H9 (cell line): Measurements from ENCODE around the gene GH2. TPM values are rescaled to one million over a fixed set of nuclear protein-coding genes. Genes with fewer than 3 reads are reported as not detected.

ENCODE experiments used
- DNase-seq: peaks from one replicate; pipeline ENCODE4 v3.0.0-alpha.2; 2017
- H2AFZ ChIP-seq: one replicate; pipeline ENCODE4 v1.6.1; 2013; ENCODE audit warnings: mild to moderate bottlenecking, low read length, control low read depth, moderate library complexity
- H2AK5ac ChIP-seq: 2 replicates; pipeline ENCODE4 v1.6.1; 2013; ENCODE audit warnings: low read length, control low read depth, mixed read lengths; ENCODE audit not compliant: insufficient read length
- H2BK120ac ChIP-seq: one replicate; pipeline ENCODE4 v1.6.1; 2013; ENCODE audit warnings: low read depth, mild to moderate bottlenecking, low read length, control low read depth, inconsistent platforms; ENCODE audit not compliant: poor library complexity, severe bottlenecking
- H2BK12ac ChIP-seq: 2 replicates; pipeline ENCODE4 v1.6.1; 2013; ENCODE audit warnings: low read length, control low read depth, mixed read lengths, low read depth; ENCODE audit not compliant: insufficient read length
- H2BK15ac ChIP-seq: 2 replicates; pipeline ENCODE4 v1.6.1; 2013; ENCODE audit warnings: low read depth, low read length, control low read depth
- H2BK20ac ChIP-seq: one replicate; pipeline ENCODE4 v1.6.1; 2013; ENCODE audit warnings: low read depth, mild to moderate bottlenecking, low read length, control low read depth, inconsistent platforms; ENCODE audit not compliant: poor library complexity, severe bottlenecking
- H2BK5ac ChIP-seq: 2 replicates; pipeline ENCODE4 v1.6.1; 2013; ENCODE audit warnings: low read length, control low read depth, mixed read lengths; ENCODE audit not compliant: insufficient read length
- H3K14ac ChIP-seq: 2 replicates; pipeline ENCODE4 v1.6.1; 2013; ENCODE audit warnings: low read length, control low read depth; ENCODE audit not compliant: insufficient read depth
- H3K18ac ChIP-seq: 2 replicates; pipeline ENCODE4 v1.6.1; 2013; ENCODE audit warnings: low read depth, mild to moderate bottlenecking, mixed read lengths, low read length, control low read depth; ENCODE audit not compliant: insufficient read length
- H3K23ac ChIP-seq: 2 replicates; pipeline ENCODE4 v1.6.1; 2013; ENCODE audit warnings: low read length, control low read depth, mixed read lengths, low read depth; ENCODE audit not compliant: insufficient read length
- H3K23me2 ChIP-seq: 2 replicates; pipeline ENCODE4 v1.6.1; 2013; ENCODE audit warnings: low read depth, mild to moderate bottlenecking, mixed read lengths, low read length, control low read depth; ENCODE audit not compliant: insufficient read length, poor library complexity, severe bottlenecking
- H3K27ac ChIP-seq: 2 replicates; pipeline ENCODE4 v1.5.1; 2013; ENCODE audit warnings: low read length, control low read depth, mixed read lengths, low read depth; ENCODE audit not compliant: insufficient read length
- H3K27me3 ChIP-seq: 2 replicates; pipeline ENCODE4 v1.6.1; 2013; ENCODE audit warnings: low read length, control low read depth, inconsistent platforms; ENCODE audit not compliant: insufficient read depth
- H3K4ac ChIP-seq: 2 replicates; pipeline ENCODE4 v1.6.1; 2013; ENCODE audit warnings: low read depth, mild to moderate bottlenecking, control low read depth, inconsistent platforms, low read length, moderate library complexity
- H3K4me1 ChIP-seq: 2 replicates; pipeline ENCODE4 v1.6.1; 2013; ENCODE audit warnings: low read length, control low read depth, inconsistent platforms; ENCODE audit not compliant: insufficient read depth
- H3K4me2 ChIP-seq: 2 replicates; pipeline ENCODE4 v1.6.1; 2013; ENCODE audit warnings: low read length, control low read depth, mixed read lengths; ENCODE audit not compliant: insufficient read length, insufficient read depth
- H3K56ac ChIP-seq: 2 replicates; pipeline ENCODE4 v1.6.1; 2013; ENCODE audit warnings: low read depth, mild to moderate bottlenecking, mixed read lengths, low read length, control low read depth; ENCODE audit not compliant: insufficient read length
- H3K79me1 ChIP-seq: 2 replicates; pipeline ENCODE4 v1.6.1; 2013; ENCODE audit warnings: low read depth, mild to moderate bottlenecking, moderate library complexity, low read length, control low read depth, inconsistent platforms; ENCODE audit not compliant: insufficient read depth, poor library complexity, severe bottlenecking
- H3K79me2 ChIP-seq: 2 replicates; pipeline ENCODE4 v1.6.1; 2013; ENCODE audit warnings: low read length, control low read depth, inconsistent platforms; ENCODE audit not compliant: insufficient read depth
- H3K9ac ChIP-seq: 2 replicates; pipeline ENCODE4 v1.6.1; 2013; ENCODE audit warnings: low read length, control low read depth, mixed read lengths; ENCODE audit not compliant: insufficient read length; ENCODE audit errors: extremely low read depth
- H3K9me3 ChIP-seq: one replicate; pipeline ENCODE4 v1.6.1; 2013; ENCODE audit warnings: low read depth, low read length, inconsistent platforms; ENCODE audit not compliant: control insufficient read depth
- H3T11ph ChIP-seq: one replicate; pipeline ENCODE4 v1.6.1; 2013; ENCODE audit warnings: mild to moderate bottlenecking, low read length, control low read depth, inconsistent platforms
- H4K20me1 ChIP-seq: one replicate; pipeline ENCODE4 v1.6.1; 2013; ENCODE audit not compliant: control insufficient read depth, insufficient read length, insufficient read depth
- H4K5ac ChIP-seq: 2 replicates; pipeline ENCODE4 v1.6.1; 2013; ENCODE audit warnings: low read depth, mild to moderate bottlenecking, mixed read lengths, low read length, control low read depth; ENCODE audit not compliant: insufficient read length
- H4K8ac ChIP-seq: replicated peaks from 2 replicates; pipeline ENCODE4 v1.6.1; 2013; ENCODE audit warnings: low read length, control low read depth, mixed read lengths, low read depth; ENCODE audit not compliant: insufficient read length
- H4K91ac ChIP-seq: 2 replicates; pipeline ENCODE4 v1.6.1; 2013; ENCODE audit warnings: low read depth, mild to moderate bottlenecking, moderate library complexity, mixed read lengths, low read length, control low read depth; ENCODE audit not compliant: insufficient read length
- H3K27ac Mint-ChIP-seq, 3 experiments: 2 replicates in 2 of 3; 3 replicates in 1 of 3; pipeline ENCODE4 v1.8.0; 2020 to 2021; ENCODE audit warnings: mixed read lengths in 3 of 3, mild to moderate bottlenecking in 1 of 3, moderate library complexity in 1 of 3
- H3K27me3 Mint-ChIP-seq: 2 replicates; pipeline ENCODE4 v1.8.0; 2021; ENCODE audit warnings: low read depth, mild to moderate bottlenecking, moderate library complexity, mixed read lengths
- H3K36me3 Mint-ChIP-seq, 3 experiments: 2 replicates in 2 of 3; 3 replicates in 1 of 3; pipeline ENCODE4 v1.8.0; 2020 to 2021; ENCODE audit warnings: low read depth in 3 of 3, mixed read lengths in 3 of 3; ENCODE audit not compliant: insufficient read depth in 1 of 3
- H3K4me1 Mint-ChIP-seq, 2 experiments: 2 replicates each; pipeline ENCODE4 v1.8.0; 2020; ENCODE audit warnings: mixed read lengths in 2 of 2
- H3K4me3 Mint-ChIP-seq, 2 experiments: 2 replicates in 1 of 2; 3 replicates in 1 of 2; pipeline ENCODE4 v1.8.0; 2020 to 2021; ENCODE audit warnings: mild to moderate bottlenecking in 2 of 2, mixed read lengths in 2 of 2, moderate library complexity in 1 of 2
- H3K9me3 Mint-ChIP-seq, 2 experiments: 2 replicates in 1 of 2; 3 replicates in 1 of 2; pipeline ENCODE4 v1.8.0; 2020; ENCODE audit warnings: mild to moderate bottlenecking in 2 of 2, mixed read lengths in 2 of 2, moderate library complexity in 1 of 2
- CTCF ChIP-seq: fragments of 200-600 bp; sonication (generic); conservative IDR thresholded peaks from 3 replicates; pipeline ENCODE4 v1.8.0; 2021; ENCODE audit warnings: antibody characterized with exemption, mild to moderate bottlenecking
- WGBS: extraction: QIAGEN DNeasy Blood & Tissue Kit; methylation state at CpG from one replicate; pipeline ENCODE4 v1.1.7; 2013; ENCODE audit warnings: missing lambda C conversion rate, low lambda C conversion rate, mixed read lengths; ENCODE audit not compliant: insufficient read length; ENCODE audit errors: extremely low coverage; 5-methylcytosine and 5-hydroxymethylcytosine counted together
- total RNA-seq: library from RNA; stranded (reverse); gene quantifications from 2 replicates; pipeline ENCODE4 v1.2.1, GENCODE V29; 2021

The GH2 gene
- total RNA-seq, 1 experiment from 2014 or later = 0.77 TPM

GRCh38 chr17:63911041-63911635 lies 29.4 kb upstream of the GH2 start, which contains the start of gene CSHL1:
Gene CSHL1, minus strand, starts transcription at chr17:63911258. Its CDS starts 62 bp downstream, at chr17:63911196.
- Histone ChIP-seq H4K5ac (no peak within 1 kb of the TSS), H3K23me2 (no peaks in the 10 kb centered on the region), H3K4ac (no peak within 1 kb of the TSS), H3K14ac (no peak within 1 kb of the TSS), H3K79me1 (no peaks in the 10 kb centered on the region), H2BK5ac (no peak within 1 kb of the TSS), H3K4me2 (peak within 1 kb of the TSS; percentile 2), H3K27ac (no peak within 1 kb of the TSS), H3K23ac (no peak within 1 kb of the TSS), H2BK15ac (no peak within 1 kb of the TSS), H4K91ac (no peak within 1 kb of the TSS), H3K27me3 (no peaks in the 10 kb centered on the region), H2AK5ac (no peak within 1 kb of the TSS), H3K79me2 (no peaks in the 10 kb centered on the region), H2BK20ac (no peak within 1 kb of the TSS), H3K18ac (no peak within 1 kb of the TSS), H2BK12ac (no peak within 1 kb of the TSS), H3K9ac (no peak within 1 kb of the TSS), H3K9me3 (no peaks in the 10 kb centered on the region), H2BK120ac (no peak within 1 kb of the TSS), H3T11ph (no peak within 1 kb of the TSS), H3K4me1 (no peaks in the 10 kb centered on the region; the same call in 1 of the 2 replicates), H3K56ac (no peak within 1 kb of the TSS), H4K8ac (no peak within 1 kb of the TSS), H4K20me1 (no peaks in the 10 kb centered on the region), H2AFZ (no peak within 1 kb of the TSS)
- TF ChIP-seq CTCF = no peak
- Mint-ChIP-seq H3K9me3 (no peaks in the 10 kb centered on the region; a peak in 1 of 5 replicates), H3K27ac (no peak within 1 kb of the TSS; a peak in 1 of 7 replicates), H3K27me3 (peaks cover 11% of the 10 kb centered on the region), H3K4me3 (no peak within 1 kb of the TSS), H3K36me3 (no peaks in the 10 kb centered on the region), H3K4me1 (peaks cover 12 to 25% of the 10 kb centered on the region in 2 experiments)
- DNase-seq = no peak
- no CpG with 5 or more reads among the region's 15 CpGs for WGBS
